Erythroblast (primary cell): ENCODE data around the gene TAF11L8.
"Not testable (repeated sequence)": the region's sequence is repeated elsewhere in the genome, so short reads cannot be mapped to it uniquely, and the experiment has no call there.

Experiments
- GATA1 ChIP-seq: IDR thresholded peaks from 2 replicates; pipeline ENCODE4 v1.6.1; 2011; ENCODE audit warnings: low read depth, mild to moderate bottlenecking, control low read depth, low read length, moderate library complexity
- POLR2A ChIP-seq: IDR thresholded peaks from 2 replicates; pipeline ENCODE4 v1.6.1; 2011; ENCODE audit warnings: mild to moderate bottlenecking, low read length

GRCh38 chr5:17607461-17607860 is 16.7 kb upstream of the TAF11L8 start:
- TF ChIP-seq POLR2A, GATA1: not testable (repeated sequence)
